Calu3 (cell line): ENCODE data around the gene NEDD4L. TPM values are rescaled to one million over a fixed set of nuclear protein-coding genes. Genes with fewer than 3 reads are reported as not detected.

Experiments used
- BruUV-seq: library from RNA; stranded (reverse); fragments of 400-500 nt; replicated peaks from 2 replicates; lab custom pipeline; 2021; lab: Mats Ljungman, UMichigan
- CTCF ChIA-PET: fragments of 300-600 bp; sonication (Branson Sonifier 250); formaldehyde crosslinking; loops from one replicate; lab custom pipeline; 2022; ENCODE audit warnings: antibody characterized with exemption; lab: Charles Lee
- DNase-seq: peaks from one replicate; pipeline ENCODE4 v3.0.0; 2022
- H3K27ac Mint-ChIP-seq: one replicate; pipeline ENCODE4 v1.8.0; 2022; ENCODE audit warnings: mixed read lengths; ENCODE audit not compliant: unreplicated experiment
- H3K27me3 Mint-ChIP-seq: one replicate; pipeline ENCODE4 v1.8.0; 2022; ENCODE audit warnings: mixed read lengths; ENCODE audit not compliant: unreplicated experiment
- H3K36me3 Mint-ChIP-seq: one replicate; pipeline ENCODE4 v1.8.0; 2022; ENCODE audit warnings: mild to moderate bottlenecking, moderate library complexity, mixed read lengths; ENCODE audit not compliant: insufficient read depth, unreplicated experiment
- H3K4me1 Mint-ChIP-seq: one replicate; pipeline ENCODE4 v1.8.0; 2022; ENCODE audit warnings: mild to moderate bottlenecking, low read depth, mixed read lengths; ENCODE audit not compliant: unreplicated experiment
- H3K4me3 Mint-ChIP-seq: one replicate; pipeline ENCODE4 v1.8.0; 2022; ENCODE audit warnings: mild to moderate bottlenecking, low read depth, moderate library complexity, mixed read lengths; ENCODE audit not compliant: unreplicated experiment
- H3K9me3 Mint-ChIP-seq: one replicate; pipeline ENCODE4 v1.8.0; 2022; ENCODE audit warnings: low read depth, mixed read lengths; ENCODE audit not compliant: unreplicated experiment
- CTCF ChIP-seq: fragments of 200-600 bp; IDR thresholded peaks from one replicate; pipeline ENCODE4 v1.8.0; 2022; ENCODE audit warnings: antibody characterized with exemption; ENCODE audit not compliant: unreplicated experiment
- intact Hi-C: fragments of 100-400 bp; cut with micrococcal nuclease; formaldehyde crosslinking; loops from one replicate; pipeline ENCODE4 v1.10.0; 2022; ENCODE audit not compliant: unreplicated experiment
- total RNA-seq: library from RNA; stranded (reverse); gene quantifications from 2 replicates; pipeline ENCODE4 v1.2.3, GENCODE V29; 2022

The NEDD4L gene
- total RNA-seq, 1 experiment from 2014 or later = 213 TPM

DNA sequence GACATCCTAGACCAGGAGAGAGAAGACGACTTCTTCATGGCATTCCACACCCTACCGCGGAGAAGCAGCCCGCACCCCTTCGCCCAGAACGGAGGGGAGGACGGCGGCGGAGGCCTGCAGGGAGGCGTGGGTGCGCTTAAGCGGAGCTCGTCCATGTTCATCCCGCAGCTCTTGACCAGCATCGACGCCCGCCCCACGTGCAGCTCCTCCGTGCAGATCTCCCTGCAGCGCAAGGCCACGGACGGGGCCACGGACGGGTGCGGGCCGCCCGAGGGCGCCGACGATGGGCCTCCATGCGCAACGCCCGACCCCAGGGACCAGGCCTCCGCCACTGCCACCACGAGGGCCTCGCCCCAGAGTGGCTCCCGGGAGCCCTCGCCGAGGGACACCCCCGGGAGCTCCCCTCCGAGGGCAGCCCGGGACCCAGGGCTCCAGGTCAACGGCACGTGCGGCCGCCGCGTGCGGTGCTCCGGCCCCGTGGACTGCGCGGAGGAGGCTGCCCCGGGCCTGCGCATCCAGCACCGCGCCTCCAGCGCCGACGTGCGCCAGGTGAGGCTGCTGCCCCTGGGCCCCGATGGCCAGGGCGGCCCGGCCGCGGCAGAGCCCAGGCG lies 211.8 kb downstream of the NEDD4L start:
- intact Hi-C loops = no loop called here
- Mint-ChIP-seq H3K4me3 (no peak overlapping the region), H3K9me3 (no peaks in the 10 kb centered on the region), H3K4me1 (peaks cover 10% of the 10 kb centered on the region), H3K27me3 (no peaks in the 10 kb centered on the region), H3K27ac (no peak overlapping the region), H3K36me3 (peaks cover 27% of the 10 kb centered on the region)
- CTCF ChIA-PET = no interaction called here
- DNase-seq = no peak
- no peak for TF ChIP-seq CTCF
- BruUV-seq = no TSS peak

DNA sequence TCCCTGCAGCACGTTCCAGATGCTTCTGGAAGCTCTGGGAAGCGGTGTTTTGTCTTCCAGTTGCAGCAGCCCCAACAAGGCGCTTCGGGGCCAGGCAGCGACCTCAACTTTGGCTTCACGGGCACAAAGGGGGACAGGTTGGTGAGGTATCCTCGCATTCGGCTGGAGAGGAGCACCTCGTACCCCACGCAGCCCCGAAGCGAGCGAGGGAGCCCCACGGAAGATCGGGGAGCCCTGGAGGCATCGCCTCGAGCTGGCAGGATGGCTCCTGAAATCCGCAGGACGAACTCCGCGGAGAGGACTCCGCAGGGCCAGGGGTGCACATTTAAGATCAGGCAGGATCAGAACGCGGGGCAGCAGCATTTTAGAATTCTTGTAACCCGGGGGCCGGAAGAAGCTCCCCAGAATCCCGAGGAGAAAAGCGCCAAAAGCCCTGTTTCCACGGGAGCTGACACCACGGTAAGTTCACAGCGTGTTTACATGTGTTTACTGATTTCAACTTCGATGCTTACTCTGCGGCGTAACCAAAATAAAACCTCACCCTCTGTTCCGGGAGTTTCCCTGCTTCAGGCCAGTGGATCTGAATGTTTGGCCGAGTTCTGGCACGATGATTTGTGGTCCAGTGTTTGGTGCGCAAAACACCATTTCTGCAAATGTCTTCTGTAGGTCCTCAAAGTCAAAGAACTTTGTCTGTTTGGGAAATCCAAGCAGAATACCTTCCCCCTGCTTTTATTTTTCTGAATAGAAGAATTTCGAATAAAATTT lies 212.5 kb downstream of the NEDD4L start:
- H3K27ac Mint-ChIP-seq = no peak overlapping the region
- no peak overlapping the region for H3K4me3 Mint-ChIP-seq
- CTCF ChIA-PET = no interaction called here
- peaks cover 12% of the 10 kb centered on the region for H3K4me1 Mint-ChIP-seq
- TF ChIP-seq CTCF = no peak
- no peaks in the 10 kb centered on the region for H3K27me3 Mint-ChIP-seq
- intact Hi-C loops = no loop called here
- H3K9me3 Mint-ChIP-seq = no peaks in the 10 kb centered on the region
- H3K36me3 Mint-ChIP-seq = peaks cover 26% of the 10 kb centered on the region
- no TSS peak for BruUV-seq
- no peak for DNase-seq

GRCh38 chr18:58257461-58257860 lies 213.4 kb downstream of the NEDD4L start:
- H3K27me3 Mint-ChIP-seq = no peaks in the 10 kb centered on the region
- peaks cover 17% of the 10 kb centered on the region for H3K36me3 Mint-ChIP-seq
- no TSS peak for BruUV-seq
- no peak for TF ChIP-seq CTCF
- no peak overlapping the region for H3K4me3 Mint-ChIP-seq
- no peaks in the 10 kb centered on the region for H3K9me3 Mint-ChIP-seq
- intact Hi-C loops = no loop called here
- no peak for DNase-seq
- H3K27ac Mint-ChIP-seq = no peak overlapping the region
- CTCF ChIA-PET = no interaction called here
- H3K4me1 Mint-ChIP-seq = peaks cover 13% of the 10 kb centered on the region

- no peak for DNase-seq
- Mint-ChIP-seq H3K4me3 (no peak overlapping the region), H3K27me3 (no peaks in the 10 kb centered on the region), H3K36me3 (peaks cover 29% of the 10 kb centered on the region), H3K27ac (no peak overlapping the region), H3K4me1 (peaks cover 26% of the 10 kb centered on the region), H3K9me3 (no peaks in the 10 kb centered on the region)
- CTCF ChIA-PET = interaction anchor here (0.6 to 1.4 kb wide), 2 partner anchors 9 to 98 kb away, joined by 3 to 4 read pairs; no protein-coding TSS in a partner anchor
- intact Hi-C loops = no loop called here
- no TSS peak for BruUV-seq
- no peak for TF ChIP-seq CTCF
Measured at GRCh38 chr18:58258692-58259342, 214.8 kb downstream of the NEDD4L start.
